ENCODE data around the gene SKI.
A peak's percentile ranks its signal among the peaks of the same experiment; 100 is the strongest.

SKI gene

DNA sequence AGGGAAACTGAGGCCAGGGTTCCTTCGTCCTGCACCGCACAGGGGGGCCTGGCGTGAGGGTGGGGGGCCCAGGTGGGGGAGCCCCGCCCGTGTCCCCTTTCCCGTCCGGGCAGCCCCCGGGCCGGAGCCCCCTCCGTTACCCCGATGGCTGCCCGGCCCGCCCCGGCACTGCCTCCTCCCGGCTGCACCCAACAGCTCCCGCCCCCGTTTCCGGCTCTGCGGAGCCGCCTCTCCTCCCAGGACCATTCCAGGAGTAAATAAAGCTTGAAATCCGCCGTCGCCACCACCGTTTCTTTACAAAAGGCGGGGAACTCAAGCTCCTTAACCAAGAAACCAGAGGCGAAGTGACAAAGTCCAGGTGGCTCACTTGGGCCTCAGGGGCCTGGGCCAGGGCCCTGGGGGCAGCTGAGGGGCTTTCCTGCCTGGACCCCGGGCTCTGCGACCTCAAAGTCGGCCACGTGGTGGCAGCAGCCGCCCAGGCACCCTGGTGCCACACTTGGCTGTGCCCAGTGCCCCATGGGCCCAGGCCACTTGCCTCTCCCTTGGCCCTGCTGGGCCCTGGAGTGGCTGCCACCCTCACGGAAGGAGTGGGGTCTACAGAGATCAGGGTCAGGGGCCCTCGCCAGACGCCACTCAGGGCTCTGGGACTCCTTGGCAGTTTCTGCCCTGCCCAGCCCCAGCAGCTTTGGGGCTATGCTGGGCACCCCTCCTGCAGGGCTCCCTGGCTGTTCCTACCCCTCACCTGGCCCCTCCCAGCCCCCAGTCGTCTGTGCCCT is 33.0 kb upstream of the SKI start:
- DNase-seq = peak; percentile 85

DNA sequence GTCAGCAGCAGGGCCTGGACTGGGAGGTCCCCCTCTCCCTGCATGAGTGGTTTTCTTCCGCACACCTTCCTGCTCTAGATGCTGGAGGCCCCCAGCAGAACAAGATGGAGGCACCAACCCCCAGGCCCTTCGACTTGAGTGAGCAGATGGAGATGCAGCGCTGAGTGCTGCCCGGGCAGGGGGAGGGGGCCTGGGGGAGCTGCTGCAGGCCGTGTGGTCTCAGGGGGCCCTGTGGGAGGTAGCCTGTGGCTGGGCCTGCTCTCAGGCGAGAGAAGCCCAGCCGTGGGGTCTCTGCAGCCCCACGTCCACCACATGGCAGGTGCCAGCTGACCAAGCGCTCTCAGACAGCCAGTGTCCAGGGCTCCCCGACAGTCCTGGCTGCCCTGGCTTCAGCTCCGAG is 32.3 kb upstream of the SKI start:
- no peak for DNase-seq

DNA sequence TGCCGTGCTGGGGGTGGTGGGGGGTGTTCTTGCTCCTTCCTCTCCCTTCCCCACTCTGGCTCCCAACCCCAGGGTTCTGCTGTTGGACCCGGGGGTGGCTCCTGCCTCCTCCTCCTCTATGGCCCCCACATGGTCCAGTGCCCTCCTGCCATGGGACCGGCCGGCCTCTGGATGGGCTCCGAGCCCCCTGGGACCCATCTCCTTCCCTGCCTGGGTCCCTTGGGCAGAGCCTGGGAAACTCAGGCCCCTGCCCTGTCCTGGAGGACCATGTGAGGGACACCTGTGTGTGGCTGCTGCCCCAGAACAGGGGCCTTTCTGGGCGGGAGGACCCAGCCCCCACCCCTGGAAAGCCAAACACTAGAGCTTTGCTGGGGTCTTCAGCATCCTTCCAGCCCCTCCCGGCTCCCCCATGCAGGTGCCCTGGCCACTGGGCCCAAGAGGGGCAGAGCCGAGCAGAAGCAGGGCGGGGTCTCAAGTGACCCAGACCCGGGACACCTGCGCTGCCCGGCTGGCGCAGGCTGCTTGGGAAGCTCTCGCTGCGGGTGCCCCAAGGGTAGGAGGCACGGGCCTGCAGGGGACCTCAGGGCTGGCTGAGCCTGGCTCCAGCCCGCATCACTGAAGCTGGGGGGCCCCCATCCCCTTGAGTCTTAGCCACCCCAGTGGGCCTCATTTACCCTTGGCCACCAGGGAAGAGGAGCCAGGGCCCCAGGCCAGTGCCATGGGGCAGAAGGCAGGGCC is 31.0 kb upstream of the SKI start:
- no peak for DNase-seq

DNA sequence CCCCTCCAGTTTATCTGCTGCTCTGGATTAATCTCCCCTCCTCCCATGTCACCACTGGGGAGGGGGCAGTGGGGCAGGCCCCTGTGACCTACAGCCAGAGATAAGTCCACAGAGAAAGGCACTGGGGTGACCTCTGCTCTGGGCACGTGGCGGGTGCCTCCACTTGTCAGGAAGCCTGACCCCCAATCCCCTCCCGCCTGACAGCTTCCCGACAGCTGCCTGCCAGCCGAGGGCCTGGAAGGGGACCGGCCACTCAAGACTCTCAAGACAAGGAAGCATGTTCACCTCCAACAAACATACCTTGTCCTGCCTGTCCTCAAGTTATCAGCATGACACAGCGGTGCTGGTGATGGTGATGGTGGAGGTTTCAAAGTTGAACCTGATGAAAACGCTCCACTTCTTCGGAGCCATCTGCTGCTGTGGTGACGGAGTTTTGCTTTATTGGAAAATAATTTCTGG is 30.4 kb upstream of the SKI start:
- DNase-seq = no peak

DNA sequence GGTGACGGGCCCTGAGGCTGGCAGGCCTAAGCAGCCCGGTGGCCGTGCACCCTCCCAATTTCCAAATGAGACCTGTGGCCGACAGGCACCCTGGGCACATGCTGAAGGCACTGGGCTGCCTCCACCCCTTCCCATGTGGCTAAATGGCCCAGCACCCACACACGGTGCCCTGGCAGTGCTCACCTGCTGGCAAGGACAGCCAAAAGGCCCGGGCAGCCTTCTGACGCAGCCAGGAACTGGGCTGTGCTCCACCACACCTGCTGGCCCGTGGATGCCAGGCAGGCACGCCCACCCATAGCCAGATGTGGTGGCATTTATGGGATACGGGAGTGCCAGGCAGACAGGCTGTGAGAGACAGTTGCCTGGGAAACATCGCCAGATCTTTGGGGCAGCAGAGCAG is 29.5 kb upstream of the SKI start:
- no peak for DNase-seq

DNA sequence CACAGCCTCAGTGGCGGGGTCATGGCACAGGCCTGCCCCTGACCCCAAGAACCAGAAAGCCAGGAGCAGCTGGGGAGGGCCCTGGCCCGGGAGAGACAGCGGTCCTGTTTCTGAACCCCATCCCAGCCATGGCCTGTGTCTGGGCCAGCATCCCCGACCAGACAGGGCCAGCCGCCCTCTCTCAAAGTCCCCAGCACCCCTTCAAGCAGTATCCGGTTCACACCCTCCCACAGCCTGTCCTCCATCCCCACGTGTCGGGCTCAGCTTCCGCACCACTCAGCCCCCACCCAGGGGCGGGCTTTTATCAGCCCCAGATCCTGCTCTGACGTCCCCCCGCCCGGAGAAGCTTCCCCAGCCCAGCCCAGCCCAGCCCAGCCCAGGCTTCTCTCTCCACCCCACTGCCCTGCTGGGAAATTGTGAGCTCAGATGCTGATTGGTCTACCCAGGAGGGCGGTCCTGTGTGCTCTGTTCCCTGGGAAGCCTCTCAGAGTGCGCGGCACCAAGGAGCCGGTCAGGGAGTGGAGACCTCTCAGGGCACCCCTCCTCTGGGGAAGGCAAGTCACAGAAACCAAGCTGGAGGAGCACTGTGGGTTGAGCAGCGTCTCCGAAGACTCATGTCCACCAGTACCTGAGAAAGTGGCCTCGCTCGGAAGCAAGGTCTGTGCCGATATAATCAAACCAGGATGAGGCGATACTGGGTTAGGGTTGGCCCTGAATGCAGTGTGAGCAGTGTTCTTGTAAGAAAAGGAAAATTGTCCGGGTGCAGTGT is 28.9 kb upstream of the SKI start:
- peak; percentile 89 to 90 for DNase-seq

DNA sequence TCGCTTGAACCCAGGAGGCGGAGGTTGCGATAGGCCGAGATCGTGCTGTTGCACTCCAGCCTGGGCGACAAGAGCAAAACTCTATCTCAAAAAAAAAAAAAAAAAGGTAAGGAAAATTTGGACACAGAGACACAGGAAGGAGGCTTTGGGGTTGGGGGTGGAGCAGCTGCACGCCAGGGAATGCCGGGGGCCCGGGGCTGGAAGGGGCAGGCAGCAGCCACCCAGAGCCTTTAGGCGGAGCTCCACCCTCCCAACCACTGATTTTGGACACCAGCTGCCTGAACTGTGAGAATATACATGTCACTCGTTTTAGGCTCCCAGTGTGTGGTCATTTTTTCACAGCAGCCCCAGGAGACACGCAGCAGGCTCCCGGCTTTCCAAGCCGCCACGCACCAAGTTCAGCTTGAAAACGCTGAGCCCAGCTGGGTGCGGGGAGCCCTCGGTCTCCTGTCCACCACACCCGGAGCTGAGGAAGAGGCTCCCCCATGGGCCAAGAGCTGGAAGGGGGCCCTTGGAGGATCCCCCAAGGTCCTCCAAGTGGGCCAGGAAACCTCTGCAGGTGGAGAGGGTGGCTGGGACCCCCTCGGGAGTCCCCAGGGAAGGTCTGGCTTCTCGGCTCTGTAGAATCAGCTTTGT is 27.7 kb upstream of the SKI start:
- DNase-seq = no peak

DNA sequence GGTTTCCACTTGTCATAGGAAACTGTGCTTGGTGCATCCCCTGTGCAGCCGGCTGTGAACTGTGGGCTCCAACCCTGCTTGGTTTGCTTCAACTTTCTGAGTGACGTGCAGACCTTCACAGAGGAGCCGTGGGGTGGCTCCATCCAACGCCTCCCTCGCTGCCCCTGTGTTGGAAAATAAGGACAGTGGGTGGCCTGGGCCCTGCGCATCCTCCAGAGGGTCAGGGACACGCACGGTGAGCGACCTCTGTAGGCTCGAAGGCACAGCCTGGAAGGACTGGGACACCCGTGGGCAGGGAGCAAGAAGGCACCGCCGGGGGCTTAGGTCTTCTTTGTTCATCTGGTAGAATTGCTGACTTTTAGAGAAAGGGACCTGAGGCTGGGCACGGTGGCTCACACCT is 27.1 kb upstream of the SKI start:
- DNase-seq = no peak

DNA sequence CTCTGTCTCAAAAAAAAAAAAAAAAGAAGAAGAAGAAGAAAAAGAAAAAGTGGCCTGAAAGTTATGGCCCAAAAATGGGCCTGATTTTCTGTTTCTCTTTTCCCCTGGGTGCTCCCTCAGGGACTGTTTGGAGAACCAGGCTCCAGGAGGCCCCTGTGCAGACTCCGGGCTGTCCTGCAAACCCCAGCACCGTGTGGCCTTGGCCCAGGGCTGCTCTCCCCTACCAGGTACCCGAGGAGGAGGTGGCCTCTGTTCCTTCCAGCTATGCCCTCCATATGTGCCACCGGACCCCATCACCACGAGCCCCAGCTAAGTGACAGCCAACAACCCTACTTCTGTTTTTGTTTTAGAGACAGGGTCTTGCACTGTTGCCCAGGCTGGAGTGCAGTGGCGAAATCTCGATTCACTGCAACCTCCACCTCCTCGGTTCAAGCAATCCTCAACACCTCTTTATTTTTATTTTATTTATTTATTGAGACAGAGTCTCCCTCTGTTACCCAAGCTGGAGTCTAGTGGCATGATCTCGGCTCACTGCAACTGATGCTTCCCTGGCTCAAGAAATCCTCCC is 26.0 kb upstream of the SKI start:
- no peak for DNase-seq

DNA sequence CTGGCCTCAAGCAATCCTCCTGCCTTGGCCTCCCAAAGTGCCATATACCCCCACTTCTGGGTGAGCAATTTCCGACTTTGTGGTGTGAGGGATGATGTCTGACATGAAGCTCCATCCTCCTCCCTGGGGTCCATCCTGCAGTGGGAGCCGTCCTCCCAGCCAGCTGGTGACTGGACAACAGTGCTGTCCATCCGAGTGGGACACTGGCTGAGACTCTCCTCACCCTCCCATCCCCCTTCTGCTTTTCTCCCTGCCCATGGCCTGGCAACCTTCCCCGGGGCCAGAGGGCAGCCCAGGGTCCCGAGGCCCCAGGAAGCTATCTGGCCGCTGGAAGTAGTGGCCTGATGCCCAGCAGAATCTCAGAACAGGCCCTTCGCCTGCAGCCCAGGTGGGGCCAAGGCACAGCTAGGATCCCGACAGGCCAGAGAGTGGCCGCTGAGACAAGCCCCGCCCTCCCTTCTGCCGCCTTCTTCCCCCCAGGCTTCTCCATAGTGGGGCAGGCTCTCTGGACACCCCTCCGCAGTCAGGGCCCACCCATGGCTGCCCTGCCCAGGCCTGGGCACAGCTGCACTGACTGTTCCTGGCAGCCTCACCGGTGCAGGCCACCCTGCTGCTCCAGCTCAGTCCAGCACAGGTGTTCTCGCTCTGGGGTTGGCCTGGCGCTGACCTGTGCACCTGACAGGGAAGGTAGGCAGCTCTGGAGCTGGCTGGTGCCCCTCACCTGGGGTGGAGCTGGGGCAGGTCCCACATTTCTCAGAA is 25.1 kb upstream of the SKI start:
- no peak for DNase-seq

DNA sequence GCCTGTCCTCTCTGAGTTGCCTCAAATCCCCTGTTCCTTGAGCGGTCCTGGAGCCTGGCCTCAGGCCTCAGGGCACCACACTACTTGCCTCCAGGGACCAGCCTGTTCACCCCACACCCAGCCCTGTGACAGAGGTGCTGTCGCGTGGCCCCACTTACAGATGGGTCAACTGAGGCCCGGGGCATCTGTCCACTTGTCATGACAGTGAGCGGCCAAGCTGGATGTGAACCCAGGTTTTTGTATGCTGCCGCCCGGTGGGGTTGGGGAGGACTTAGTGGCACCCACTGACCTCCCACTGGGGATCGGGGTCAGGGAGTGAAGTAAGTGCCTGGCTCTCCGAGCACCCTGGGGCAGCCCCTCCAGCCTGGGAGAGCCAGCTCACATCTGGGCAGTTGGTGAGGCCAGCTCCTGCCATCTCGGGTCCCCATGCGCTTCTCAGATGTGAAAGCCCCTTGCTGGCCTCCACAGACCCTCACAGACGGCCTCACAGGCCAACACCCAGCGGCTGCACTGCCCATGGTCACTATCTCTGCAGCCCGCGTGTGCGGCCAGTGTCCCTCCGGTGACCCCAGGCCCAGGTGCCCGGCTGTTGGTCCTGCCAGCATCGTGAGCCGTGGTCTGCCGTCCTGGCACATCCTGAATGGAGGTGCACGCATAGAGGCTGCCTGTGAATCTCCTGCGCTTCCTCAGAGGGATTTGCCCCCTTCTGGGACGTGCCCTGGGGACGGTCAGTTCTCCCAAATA is 24.3 kb upstream of the SKI start:
- no peak for DNase-seq

DNA sequence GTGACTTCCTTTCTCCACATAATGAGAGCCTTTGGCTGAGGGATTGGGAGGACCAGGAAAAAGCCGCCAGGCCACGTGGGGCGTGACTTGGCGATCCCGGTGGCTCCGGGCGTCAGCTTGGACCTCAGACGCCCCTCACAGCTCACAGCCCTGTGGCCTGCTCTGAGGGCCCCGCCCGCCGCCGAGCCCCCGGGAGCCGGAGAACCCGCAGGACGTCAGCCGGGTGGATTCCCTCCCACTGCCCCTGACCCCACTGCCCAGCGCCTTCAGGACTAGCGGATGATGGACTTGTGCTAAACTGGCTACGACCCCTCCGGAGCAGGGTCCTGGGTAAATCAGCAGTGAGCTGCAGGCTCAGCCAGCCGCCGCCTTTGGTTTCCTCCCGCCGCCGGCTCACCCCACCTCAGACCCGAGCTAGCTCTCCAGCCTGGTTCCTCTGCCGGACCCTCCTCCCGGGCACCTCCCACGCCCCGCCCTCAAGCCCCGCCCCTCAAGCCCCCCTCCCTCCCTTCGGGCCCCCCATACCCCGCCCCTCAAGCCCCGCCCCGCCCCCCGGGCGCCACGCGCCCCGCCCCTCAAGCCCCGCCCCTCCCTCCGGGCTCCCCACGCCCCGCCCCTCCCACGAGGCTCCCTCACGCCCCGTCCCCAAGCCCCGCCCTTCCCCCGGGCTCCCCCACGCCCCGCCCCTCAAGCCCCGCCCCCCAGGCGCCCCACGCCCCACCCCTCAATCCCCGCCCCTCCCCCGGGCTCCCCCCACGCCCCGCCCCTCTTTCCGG is 23.5 kb upstream of the SKI start:
- peak in 1 of 2 donors; percentile 53 for DNase-seq

DNA sequence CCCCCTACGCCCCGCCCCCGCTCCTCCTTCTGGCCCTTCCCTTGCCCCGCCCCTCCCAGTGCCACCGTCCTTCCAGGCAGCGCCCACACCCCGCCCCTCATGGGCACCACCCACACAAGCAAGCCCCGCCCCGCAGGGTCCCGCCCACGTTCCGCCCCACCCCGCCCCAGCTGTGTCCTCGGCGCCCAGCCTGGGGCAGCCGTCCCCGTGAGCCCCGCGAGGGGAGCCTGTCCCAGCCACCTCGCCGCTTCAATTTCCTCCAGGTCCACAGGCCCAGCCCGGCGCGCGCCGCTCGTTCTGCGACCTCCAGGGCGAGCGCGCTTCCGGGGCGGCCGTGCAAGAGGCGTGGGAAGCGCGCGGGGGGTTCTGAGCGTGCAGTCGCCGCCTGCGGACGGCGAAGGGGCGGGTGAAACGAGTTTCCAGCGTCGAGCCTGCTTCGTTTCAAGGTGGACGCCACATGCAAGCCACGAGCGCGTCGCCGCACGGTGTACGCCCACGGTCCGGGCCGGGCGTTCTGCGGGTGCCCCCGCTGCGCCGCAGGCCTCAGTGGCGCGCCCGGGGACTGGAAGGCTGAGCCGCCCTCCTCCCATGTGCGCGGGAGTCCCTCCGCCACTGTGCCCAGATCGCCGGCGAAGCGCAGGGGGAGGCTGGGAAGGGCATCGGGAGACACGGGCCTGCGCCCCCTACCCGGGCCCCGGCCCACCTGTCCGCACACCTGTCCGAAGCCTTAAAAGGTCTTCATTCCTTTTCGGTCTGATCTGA is 22.7 kb upstream of the SKI start:
- peak; percentile 78 to 83 for DNase-seq

DNA sequence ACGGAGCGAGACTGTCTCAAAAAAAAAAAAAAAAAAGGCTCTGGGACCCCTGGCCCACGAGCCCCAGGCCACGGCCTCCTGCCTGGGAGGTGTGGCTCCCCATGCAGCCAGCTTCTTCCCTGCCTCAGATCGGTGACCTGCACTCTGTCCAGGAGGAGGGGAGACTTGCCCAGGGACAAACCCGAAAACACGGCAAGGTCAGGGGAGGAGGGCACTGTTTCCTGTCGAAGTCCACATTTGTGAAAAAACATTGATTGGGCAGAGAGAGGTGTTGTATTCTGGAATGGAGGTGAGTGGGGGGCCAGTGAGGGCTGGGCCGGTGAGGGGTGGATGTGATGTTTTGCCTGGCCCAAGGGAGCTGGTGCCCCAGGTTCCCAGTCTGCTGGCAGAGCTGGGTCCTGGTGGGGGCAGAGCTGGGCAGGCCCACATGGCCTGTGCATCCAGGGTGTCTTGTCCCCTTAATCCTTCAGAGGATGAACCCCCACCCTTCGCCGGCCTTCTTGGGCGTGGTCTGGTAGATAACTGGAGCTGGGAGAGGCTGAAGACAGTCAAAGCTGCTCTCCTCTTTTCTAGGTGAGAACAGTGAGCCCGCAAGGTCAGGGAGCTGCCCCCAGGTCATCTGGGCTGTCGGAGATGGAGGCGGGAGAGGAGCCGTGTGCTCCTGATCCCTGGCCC is 21.2 kb upstream of the SKI start:
- no peak for DNase-seq

DNA sequence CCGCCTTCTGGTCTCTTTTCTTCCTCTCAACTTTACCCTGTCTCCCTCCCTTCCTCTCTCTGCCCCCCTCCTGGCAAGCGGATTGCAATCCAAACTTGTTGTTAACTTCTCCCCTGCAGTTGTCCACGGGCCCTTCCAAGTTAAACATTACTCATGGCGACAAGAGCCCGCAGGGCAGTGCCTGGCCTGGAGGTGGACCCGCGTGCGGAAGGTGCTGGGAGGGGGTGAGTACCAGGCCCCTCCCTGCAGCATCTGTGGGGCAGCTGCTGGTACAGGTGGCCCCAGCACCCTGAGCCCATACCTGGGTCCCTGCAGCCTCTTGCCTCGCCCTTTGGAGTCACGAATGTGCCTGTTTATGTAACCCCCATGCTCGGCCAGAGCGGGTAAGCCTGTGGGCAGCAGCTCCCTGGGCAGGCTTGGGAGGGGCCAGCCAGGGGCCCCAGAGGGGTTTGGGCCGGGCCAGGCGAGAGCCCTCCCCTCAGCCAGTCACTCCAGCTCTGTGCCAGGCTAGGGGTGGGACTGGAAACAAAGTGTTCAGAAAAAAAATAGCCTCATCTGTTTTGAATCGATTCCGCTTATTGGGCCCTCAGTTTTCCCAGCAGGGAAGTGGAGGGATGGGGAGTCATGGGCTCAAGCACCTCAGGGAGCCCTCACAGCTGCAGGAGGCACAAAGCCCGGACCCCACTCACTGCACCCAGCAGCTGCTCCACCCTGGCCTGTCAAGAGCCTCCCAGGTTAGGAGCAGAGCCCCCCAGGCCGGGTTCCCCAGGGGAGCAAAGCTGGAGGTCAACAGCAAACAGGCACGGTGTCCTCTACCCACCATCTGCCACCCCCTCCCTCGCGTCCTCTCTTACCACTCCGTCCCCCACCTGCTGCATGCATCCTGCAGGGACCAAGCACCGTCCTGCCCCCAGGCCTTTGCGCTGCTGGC is 19.5 kb upstream of the SKI start:
- no peak for DNase-seq

DNA sequence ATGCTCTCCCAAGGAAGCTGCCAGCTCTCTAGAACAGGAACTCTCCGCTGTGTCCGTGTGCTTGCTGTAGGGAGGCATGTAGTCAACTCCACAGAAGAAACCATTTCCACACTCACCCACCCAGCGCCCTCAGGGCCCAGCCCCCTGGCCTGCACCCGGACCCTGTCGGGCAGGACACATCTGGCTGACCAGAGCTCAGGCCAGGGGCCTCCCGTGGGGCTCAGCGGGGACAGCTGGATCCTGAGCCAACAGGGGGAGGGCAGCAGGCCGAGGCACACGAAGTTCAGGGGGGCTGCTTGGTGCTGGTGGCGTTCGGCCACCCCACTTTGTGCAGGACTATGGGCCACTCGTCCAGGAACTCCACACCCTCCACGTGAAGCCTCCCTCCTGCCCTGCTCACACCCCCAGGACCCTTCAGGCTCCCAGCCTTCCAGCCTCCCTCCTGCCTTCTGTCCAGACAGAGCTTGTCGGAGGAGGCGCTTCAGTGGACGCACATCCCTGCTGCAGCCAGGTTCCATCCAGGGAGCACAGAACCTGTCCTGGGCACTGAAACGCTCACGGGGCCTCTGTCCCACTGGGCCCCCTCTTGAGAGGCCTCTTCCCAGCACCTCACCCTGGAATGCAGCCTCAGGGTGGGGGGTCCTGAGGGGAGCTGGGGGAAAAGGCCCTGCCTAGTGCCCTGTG is 18.6 kb upstream of the SKI start:
- DNase-seq = no peak

DNA sequence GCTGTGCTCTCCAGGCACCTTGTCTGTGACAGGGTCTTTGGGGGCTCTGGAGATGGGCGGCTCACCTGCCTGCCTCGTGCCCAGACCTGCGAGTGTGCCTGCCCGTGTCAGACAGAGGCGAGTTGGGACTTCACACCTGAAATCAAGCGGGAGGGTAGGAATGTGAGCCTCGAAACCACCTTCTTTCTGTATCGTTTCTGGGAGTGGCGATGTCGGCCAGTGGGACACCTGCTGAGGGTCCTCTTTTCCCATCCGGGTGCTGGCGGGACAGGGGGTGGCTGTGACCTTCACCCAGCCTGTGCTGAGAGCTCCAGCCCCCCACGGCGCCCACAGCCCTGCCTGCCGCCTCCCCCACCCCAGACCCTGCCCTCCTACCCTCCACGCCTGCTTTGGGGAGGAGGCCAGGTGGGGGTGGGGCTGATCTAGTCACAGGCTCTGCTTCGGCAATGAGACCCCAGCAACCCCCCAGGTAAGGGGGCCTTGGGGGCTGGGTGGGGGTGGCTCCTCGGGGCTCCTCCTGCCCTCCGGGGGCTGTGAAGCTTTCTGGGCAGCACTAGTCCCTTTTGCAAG is 17.9 kb upstream of the SKI start:
- DNase-seq = no peak
